Neural progenitor cell (in vitro differentiated cells): Measurements from ENCODE around the gene SPATA3. TPM values are rescaled to one million over a fixed set of nuclear protein-coding genes. Genes with fewer than 3 reads are reported as not detected.
A peak's percentile ranks its signal among the peaks of the same experiment; 100 is the strongest.

Experiments
- DNase-seq: peaks from one replicate; pipeline ENCODE4 v3.0.0-alpha.2; 2016; ENCODE audit warnings: low spot score
- H2AFZ ChIP-seq: fragments of 200-600 bp; sonication (generic); replicated peaks from 2 replicates; pipeline ENCODE4 v1.6.1; 2016; ENCODE audit warnings: antibody characterized with exemption
- H3F3A ChIP-seq: fragments of 200-600 bp; sonication (generic); 2 replicates; pipeline ENCODE4 v1.6.1; 2016; ENCODE audit warnings: antibody characterized with exemption, low read depth
- H3K27ac ChIP-seq: fragments of 200-600 bp; sonication (generic); 2 replicates; pipeline ENCODE4 v1.5.1; 2016; ENCODE audit warnings: mild to moderate bottlenecking
- H3K27me3 ChIP-seq: fragments of 200-600 bp; sonication (generic); 2 replicates; pipeline ENCODE4 v1.6.1; 2016; ENCODE audit warnings: mild to moderate bottlenecking, moderate library complexity
- H3K36me3 ChIP-seq: fragments of 200-600 bp; sonication (generic); 2 replicates; pipeline ENCODE4 v1.5.1; 2016
- H3K4me1 ChIP-seq: fragments of 200-600 bp; sonication (generic); 2 replicates; pipeline ENCODE4 v1.6.1; 2016; ENCODE audit warnings: mixed run types
- H3K4me2 ChIP-seq: fragments of 200-600 bp; sonication (generic); 2 replicates; pipeline ENCODE4 v1.6.1; 2016
- H3K4me3 ChIP-seq: fragments of 200-600 bp; sonication (generic); 2 replicates; pipeline ENCODE4 v1.5.1; 2016
- H3K79me2 ChIP-seq: fragments of 200-600 bp; sonication (generic); 2 replicates; pipeline ENCODE4 v1.6.1; 2016; ENCODE audit warnings: low read depth
- H3K9ac ChIP-seq: fragments of 200-600 bp; sonication (generic); 2 replicates; pipeline ENCODE4 v1.6.1; 2016
- H3K9me3 ChIP-seq: fragments of 200-600 bp; sonication (generic); 2 replicates; pipeline ENCODE4 v1.5.1; 2016; ENCODE audit warnings: low read depth
- H4K20me1 ChIP-seq: fragments of 200-600 bp; sonication (generic); 2 replicates; pipeline ENCODE4 v1.6.1; 2016; ENCODE audit warnings: low read depth
- H3K27ac Mint-ChIP-seq: 3 replicates; pipeline ENCODE4 v1.8.0; 2021; ENCODE audit warnings: mixed read lengths
- H3K27me3 Mint-ChIP-seq: 2 replicates; pipeline ENCODE4 v1.8.0; 2022; ENCODE audit warnings: low read depth, mild to moderate bottlenecking, inconsistent platforms, moderate library complexity, mixed read lengths; ENCODE audit not compliant: insufficient read depth
- H3K36me3 Mint-ChIP-seq: 3 replicates; pipeline ENCODE4 v1.8.0; 2021; ENCODE audit warnings: mixed read lengths
- H3K4me1 Mint-ChIP-seq: 3 replicates; pipeline ENCODE4 v1.8.0; 2021; ENCODE audit warnings: mixed read lengths
- H3K4me3 Mint-ChIP-seq: 3 replicates; pipeline ENCODE4 v1.8.0; 2021; ENCODE audit warnings: mild to moderate bottlenecking, moderate library complexity, mixed read lengths
- H3K9me3 Mint-ChIP-seq: 3 replicates; pipeline ENCODE4 v1.8.0; 2020; ENCODE audit warnings: mixed read lengths
- EZH2 ChIP-seq: fragments of 200-600 bp; sonication (generic); IDR thresholded peaks from 2 replicates; pipeline ENCODE4 v1.6.1; 2017; ENCODE audit warnings: antibody characterized with exemption, mild to moderate bottlenecking, moderate library complexity
- EZH2phosphoT487 ChIP-seq: fragments of 200-600 bp; sonication (generic); IDR thresholded peaks from 2 replicates; pipeline ENCODE4 v1.6.1; 2017; ENCODE audit warnings: antibody characterized with exemption
- total RNA-seq: library from RNA; depleted of rRNA; stranded (reverse); fragments of >200 nt; gene quantifications from 2 replicates; pipeline ENCODE4 v1.2.3, GENCODE V29; 2015; ENCODE audit warnings: low replicate concordance
- TF ChIP-seq, protein P1 (sequence below): fragments of 200-600 bp; sonication (generic); IDR thresholded peaks from 2 replicates; pipeline ENCODE4 v1.5.1; 2017; ENCODE audit warnings: antibody characterized with exemption, mild to moderate bottlenecking

SPATA3 gene
- total RNA-seq, 1 donor from 2014 or later, result not detected

DNA sequence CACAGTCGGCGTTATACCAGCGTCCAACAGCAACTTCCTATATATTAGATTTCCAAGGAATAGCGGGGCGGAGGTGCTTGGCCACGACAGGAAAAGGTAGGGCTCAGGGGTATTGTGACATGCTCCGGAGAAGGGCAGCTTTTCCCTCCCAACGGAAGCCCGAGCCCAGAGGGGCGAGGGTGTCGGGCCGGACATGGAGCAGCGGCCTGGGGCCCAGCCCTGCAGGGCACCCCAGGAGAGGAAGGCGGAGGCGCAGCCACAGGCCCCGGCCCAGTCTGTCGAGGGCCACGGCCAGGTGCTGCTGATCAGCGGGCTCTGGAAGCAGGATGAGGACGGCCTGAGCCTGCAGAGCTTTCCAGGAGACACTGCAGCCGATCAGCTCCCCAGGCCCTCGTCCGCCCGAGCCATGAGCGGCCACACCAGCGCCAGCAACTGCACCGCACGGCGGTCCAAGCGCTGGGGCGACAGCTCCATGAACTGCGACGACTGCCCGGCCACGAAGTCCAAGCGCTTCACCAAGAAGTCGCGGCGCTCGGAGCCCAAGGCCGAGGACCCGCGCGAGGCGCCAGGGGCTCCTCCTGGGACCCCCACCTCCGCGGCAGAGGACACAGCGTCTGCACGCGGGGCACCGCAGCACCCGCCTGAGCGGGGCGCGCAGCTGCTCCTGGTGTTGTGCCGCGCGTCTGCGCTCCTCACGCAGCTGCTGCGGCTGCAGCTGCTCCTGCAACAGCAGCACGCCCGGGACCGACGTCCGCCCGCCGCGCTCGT is 5.6 kb upstream of the SPATA3 start:
- no peak overlapping the region for H3K27ac ChIP-seq
- H3K4me3 Mint-ChIP-seq, result no peak overlapping the region
- H2AFZ ChIP-seq, result no peak overlapping the region

DNA sequence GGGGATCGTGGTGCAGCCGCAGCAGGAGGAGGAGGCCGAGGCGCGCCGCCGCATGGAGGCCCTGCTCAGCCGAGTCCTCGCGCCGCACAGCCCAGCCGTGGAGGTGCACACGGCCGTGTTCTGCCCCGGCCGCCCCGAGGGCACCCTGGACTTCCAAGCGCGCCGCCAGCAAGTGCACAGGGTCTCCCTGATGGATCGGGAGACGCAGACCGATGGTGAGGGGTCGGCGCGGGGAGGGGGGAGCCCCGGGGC is 5.1 kb upstream of the SPATA3 start:
- H3K36me3 ChIP-seq, result no peaks in the 10 kb centered on the region

More for the DNA sequence above, 5.6 kb upstream of the SPATA3 start:
- H3K36me3 Mint-ChIP-seq, result no peaks in the 10 kb centered on the region
- Histone ChIP-seq H3K4me1 (no peaks in the 10 kb centered on the region), H3K9ac (no peak overlapping the region), H3K9me3 (no peaks in the 10 kb centered on the region), H3K4me2 (no peak overlapping the region), H3K27me3 (peaks cover 12% of the 10 kb centered on the region), H3K4me3 (no peak overlapping the region), H3K36me3 (no peaks in the 10 kb centered on the region), H4K20me1 (no peaks in the 10 kb centered on the region), H3F3A (no peaks in the 10 kb centered on the region), H3K79me2 (no peaks in the 10 kb centered on the region)
- no peak for DNase-seq
- no peak for TF ChIP-seq EZH2
- TF ChIP-seq EZH2phosphoT487, result no peak
- TF ChIP-seq, protein P1, sequence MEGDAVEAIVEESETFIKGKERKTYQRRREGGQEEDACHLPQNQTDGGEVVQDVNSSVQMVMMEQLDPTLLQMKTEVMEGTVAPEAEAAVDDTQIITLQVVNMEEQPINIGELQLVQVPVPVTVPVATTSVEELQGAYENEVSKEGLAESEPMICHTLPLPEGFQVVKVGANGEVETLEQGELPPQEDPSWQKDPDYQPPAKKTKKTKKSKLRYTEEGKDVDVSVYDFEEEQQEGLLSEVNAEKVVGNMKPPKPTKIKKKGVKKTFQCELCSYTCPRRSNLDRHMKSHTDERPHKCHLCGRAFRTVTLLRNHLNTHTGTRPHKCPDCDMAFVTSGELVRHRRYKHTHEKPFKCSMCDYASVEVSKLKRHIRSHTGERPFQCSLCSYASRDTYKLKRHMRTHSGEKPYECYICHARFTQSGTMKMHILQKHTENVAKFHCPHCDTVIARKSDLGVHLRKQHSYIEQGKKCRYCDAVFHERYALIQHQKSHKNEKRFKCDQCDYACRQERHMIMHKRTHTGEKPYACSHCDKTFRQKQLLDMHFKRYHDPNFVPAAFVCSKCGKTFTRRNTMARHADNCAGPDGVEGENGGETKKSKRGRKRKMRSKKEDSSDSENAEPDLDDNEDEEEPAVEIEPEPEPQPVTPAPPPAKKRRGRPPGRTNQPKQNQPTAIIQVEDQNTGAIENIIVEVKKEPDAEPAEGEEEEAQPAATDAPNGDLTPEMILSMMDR, result no peak
- H3K9me3 Mint-ChIP-seq, result no peaks in the 10 kb centered on the region
- peaks cover 4% of the 10 kb centered on the region for H3K27me3 Mint-ChIP-seq
- peaks cover 9% of the 10 kb centered on the region for H3K4me1 Mint-ChIP-seq
- H3K27ac Mint-ChIP-seq, result no peak overlapping the region

DNA sequence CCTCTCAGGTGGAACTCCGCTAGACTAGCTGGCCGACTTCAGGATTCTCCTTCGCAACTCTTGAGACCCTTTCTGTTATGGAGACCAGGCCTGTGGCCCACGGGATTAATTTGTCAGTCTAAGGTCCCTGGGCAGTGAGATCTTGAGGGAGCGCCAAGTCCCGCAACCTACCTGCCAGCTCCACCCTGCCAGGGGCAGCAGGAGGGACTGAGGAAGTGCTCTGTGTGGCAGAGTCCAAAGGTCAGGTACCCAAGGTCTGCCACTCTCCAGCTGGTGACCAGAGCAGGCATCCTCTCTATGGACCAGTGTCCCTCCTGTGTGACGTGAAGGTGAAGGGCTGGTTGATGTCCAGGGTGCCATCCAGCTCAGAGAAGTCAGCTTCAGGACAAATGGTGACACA is 4.3 kb upstream of the SPATA3 start:
- Histone ChIP-seq H4K20me1 (no peaks in the 10 kb centered on the region), H3K9ac (no peak overlapping the region), H3K9me3 (no peaks in the 10 kb centered on the region), H2AFZ (no peak overlapping the region), H3K36me3 (no peaks in the 10 kb centered on the region), H3K79me2 (no peaks in the 10 kb centered on the region), H3K4me3 (no peak overlapping the region), H3K4me1 (no peaks in the 10 kb centered on the region), H3K4me2 (no peak overlapping the region), H3K27me3 (peaks cover 5% of the 10 kb centered on the region), H3F3A (no peaks in the 10 kb centered on the region), H3K27ac (no peak overlapping the region)
- no peak for TF ChIP-seq EZH2
- no peak for TF ChIP-seq EZH2phosphoT487
- TF ChIP-seq, protein P1, result no peak
- peaks cover 4% of the 10 kb centered on the region for H3K4me1 Mint-ChIP-seq
- no peak for DNase-seq
- H3K27ac Mint-ChIP-seq, result peak overlapping the region; percentile 58
- H3K4me3 Mint-ChIP-seq, result no peak overlapping the region
- peaks cover 4% of the 10 kb centered on the region for H3K27me3 Mint-ChIP-seq
- no peaks in the 10 kb centered on the region for H3K36me3 Mint-ChIP-seq
- H3K9me3 Mint-ChIP-seq, result no peaks in the 10 kb centered on the region

More for the DNA sequence above, 5.1 kb upstream of the SPATA3 start:
- Histone ChIP-seq H3K27ac (no peak overlapping the region), H3K4me2 (no peak overlapping the region), H3K9ac (no peak overlapping the region), H3K9me3 (no peaks in the 10 kb centered on the region), H3K79me2 (no peaks in the 10 kb centered on the region), H3K4me3 (no peak overlapping the region), H3K27me3 (peaks cover 12% of the 10 kb centered on the region), H4K20me1 (no peaks in the 10 kb centered on the region), H3K4me1 (no peaks in the 10 kb centered on the region), H3F3A (no peaks in the 10 kb centered on the region), H2AFZ (no peak overlapping the region)
- peaks cover 4% of the 10 kb centered on the region for H3K27me3 Mint-ChIP-seq
- H3K36me3 Mint-ChIP-seq, result no peaks in the 10 kb centered on the region
- no peak for DNase-seq
- H3K9me3 Mint-ChIP-seq, result no peaks in the 10 kb centered on the region
- TF ChIP-seq EZH2phosphoT487, result no peak
- TF ChIP-seq, protein P1, result no peak
- TF ChIP-seq EZH2, result no peak
- no peak overlapping the region for H3K4me3 Mint-ChIP-seq
- H3K4me1 Mint-ChIP-seq, result peaks cover 6% of the 10 kb centered on the region
- H3K27ac Mint-ChIP-seq, result no peak overlapping the region
